CD14-positive monocyte (primary cell): ENCODE measurements around the gene INPP4A. TPM values are rescaled to one million over a fixed set of nuclear protein-coding genes. Genes with fewer than 3 reads are reported as not detected.

ENCODE experiments used
- DNase-seq, 3 donors: peaks; one replicate each; pipeline ENCODE4 v3.0.0-alpha.2; 2011 to 2022
- H2AFZ ChIP-seq: 2 replicates; pipeline ENCODE4 v1.6.0; 2012; ENCODE audit warnings: mild to moderate bottlenecking, low read depth, low read length, inconsistent platforms; ENCODE audit not compliant: insufficient read depth, poor library complexity, severe bottlenecking
- H3K27ac ChIP-seq, 2 donors: 1 replicate in 1 of 2; 2 replicates in 1 of 2; pipeline ENCODE4 v1.5.1; 2012 to 2013; ENCODE audit warnings: low read length in 2 of 2, control low read depth in 1 of 2, inconsistent platforms in 1 of 2, low read depth in 1 of 2, mild to moderate bottlenecking in 1 of 2
- H3K27me3 ChIP-seq, 2 donors: one replicate each; pipeline versions ENCODE4 v1.6.0 to v1.6.1; 2011 to 2013; ENCODE audit warnings: low read length in 2 of 2; ENCODE audit not compliant: control insufficient read depth in 2 of 2, insufficient read depth in 2 of 2
- H3K36me3 ChIP-seq, 2 donors: replicated peaks in 1 of 2; 1 replicate in 1 of 2; 2 replicates in 1 of 2; pipeline versions ENCODE4 v1.5.1 to v1.6.1; 2012 to 2013; ENCODE audit warnings: low read length in 2 of 2, control low read depth in 1 of 2, inconsistent platforms in 1 of 2, mild to moderate bottlenecking in 1 of 2; ENCODE audit not compliant: insufficient read depth in 2 of 2, control insufficient read depth in 1 of 2
- H3K4me1 ChIP-seq, 2 donors: 1 replicate in 1 of 2; 2 replicates in 1 of 2; pipeline versions ENCODE4 v1.5.1 to v1.6.1; 2012 to 2013; ENCODE audit warnings: low read length in 2 of 2, control low read depth in 1 of 2, inconsistent platforms in 1 of 2, mild to moderate bottlenecking in 1 of 2, moderate library complexity in 1 of 2; ENCODE audit not compliant: insufficient read depth in 2 of 2, control insufficient read depth in 1 of 2
- H3K4me2 ChIP-seq: replicated peaks from 2 replicates; pipeline ENCODE3; 2012; ENCODE audit warnings: low read length, moderate library complexity, mild to moderate bottlenecking; ENCODE audit not compliant: poor library complexity, severe bottlenecking; ENCODE audit errors: extremely low read depth
- H3K4me3 ChIP-seq, 3 experiments: fragments of 200-600 bp in 1 of 3; sonication (generic) in 1 of 3; replicated peaks in 1 of 3; 1 replicate in 2 of 3; 2 replicates in 1 of 3; pipeline ENCODE4 v1.5.1; 2011 to 2013; ENCODE audit warnings: low read length in 3 of 3, mild to moderate bottlenecking in 3 of 3, control low read depth in 2 of 3, low read depth in 2 of 3, inconsistent platforms in 1 of 3, moderate library complexity in 1 of 3
- H3K79me2 ChIP-seq: 2 replicates; pipeline ENCODE4 v1.6.0; 2012; ENCODE audit warnings: mild to moderate bottlenecking, control low read depth, inconsistent platforms, low read length, moderate library complexity; ENCODE audit not compliant: insufficient read depth
- H3K9ac ChIP-seq: 2 replicates; pipeline ENCODE4 v1.6.0; 2017; ENCODE audit warnings: low read length, mild to moderate bottlenecking; ENCODE audit not compliant: insufficient read depth, poor library complexity, severe bottlenecking
- H3K9me3 ChIP-seq, 2 donors: replicated peaks in 1 of 2; 1 replicate in 1 of 2; 2 replicates in 1 of 2; pipeline versions ENCODE4 v1.5.1 to v1.6.1; 2012 to 2013; ENCODE audit warnings: low read length in 2 of 2, control low read depth in 1 of 2; ENCODE audit not compliant: control insufficient read depth in 1 of 2, insufficient read depth in 1 of 2
- H4K20me1 ChIP-seq: 2 replicates; pipeline ENCODE4 v1.6.0; 2012; ENCODE audit warnings: mild to moderate bottlenecking, low read length, control low read depth, moderate library complexity; ENCODE audit not compliant: insufficient read depth
- H3K27ac Mint-ChIP-seq, 7 donors: one replicate each; pipeline ENCODE4 v1.8.0; 2020; ENCODE audit warnings: mild to moderate bottlenecking in 7 of 7, mixed read lengths in 7 of 7, moderate library complexity in 6 of 7, inconsistent platforms in 2 of 7
- H3K27me3 Mint-ChIP-seq, 3 donors: one replicate each; pipeline ENCODE4 v1.8.0; 2021 to 2022; ENCODE audit warnings: low read depth in 3 of 3, mild to moderate bottlenecking in 3 of 3, mixed read lengths in 3 of 3, moderate library complexity in 3 of 3, inconsistent platforms in 1 of 3
- H3K36me3 Mint-ChIP-seq, 2 donors: one replicate each; pipeline ENCODE4 v1.8.0; 2020; ENCODE audit warnings: mixed read lengths in 2 of 2, inconsistent platforms in 1 of 2, mild to moderate bottlenecking in 1 of 2
- H3K4me1 Mint-ChIP-seq: one replicate; pipeline ENCODE4 v1.8.0; 2020; ENCODE audit warnings: mild to moderate bottlenecking, mixed read lengths
- H3K4me3 Mint-ChIP-seq, 2 donors: one replicate each; pipeline ENCODE4 v1.8.0; 2020; ENCODE audit warnings: mild to moderate bottlenecking in 2 of 2, mixed read lengths in 2 of 2, moderate library complexity in 1 of 2
- H3K9me3 Mint-ChIP-seq, 7 donors: one replicate each; pipeline ENCODE4 v1.8.0; 2020 to 2022; ENCODE audit warnings: mixed read lengths in 7 of 7, mild to moderate bottlenecking in 6 of 7, moderate library complexity in 6 of 7, inconsistent platforms in 2 of 7
- CTCF ChIP-seq: fragments of 200-600 bp; IDR thresholded peaks from one replicate; pipeline ENCODE4 v1.8.0; 2022; ENCODE audit warnings: antibody characterized with exemption, mild to moderate bottlenecking
- WGBS: methylation state at CpG from one replicate; pipeline ENCODE4 v1.1.5; 2013; ENCODE audit warnings: missing lambda C conversion rate; ENCODE audit not compliant: insufficient coverage; 5-methylcytosine and 5-hydroxymethylcytosine counted together
- intact Hi-C, 2 donors: fragments of 100-400 bp; cut with micrococcal nuclease; formaldehyde crosslinking; loops; one replicate each; pipeline versions ENCODE4 v1.15.0 to v1.15.1; 2023
- polyA plus RNA-seq, 3 donors: library from polyadenylated mRNA; depleted of rRNA in 1 of 3; unstranded in 2 of 3; stranded (reverse) in 1 of 3; fragments of 300-500 nt in 2 of 3; fragments of >200 nt in 1 of 3; fragmentation: Illumina TruSeq in 2 of 3; gene quantifications; 1 replicate in 2 of 3; 2 replicates in 1 of 3; pipeline ENCODE4 v1.2.3, GENCODE V29; 2012 to 2021

The INPP4A gene
- polyA plus RNA-seq, 3 donors = 13.7 to 52.4 (median 20.7) TPM

GRCh38 chr2:98583816-98584618 is 139.4 kb downstream of the INPP4A start:
- H3K36me3 Mint-ChIP-seq = peaks cover 86 to 89% of the 10 kb centered on the region in 2 donors
- H3K27ac ChIP-seq = no peak overlapping the region
- no peaks in the 10 kb centered on the region for H3K4me1 ChIP-seq
- H3K36me3 ChIP-seq = peaks cover 91 to 100% of the 10 kb centered on the region in 2 donors
- H3K27ac Mint-ChIP-seq = no peak overlapping the region
- H3K27me3 ChIP-seq = no peaks in the 10 kb centered on the region
- peaks cover 0 to 1% (median 0%) of the 10 kb centered on the region in 7 donors for H3K9me3 Mint-ChIP-seq
- H4K20me1 ChIP-seq = peaks cover 17% of the 10 kb centered on the region
- no peaks in the 10 kb centered on the region for H3K9me3 ChIP-seq
- H2AFZ ChIP-seq = no peak overlapping the region
- no peak for TF ChIP-seq CTCF
- H3K4me2 ChIP-seq = no peak overlapping the region
- H3K4me1 Mint-ChIP-seq = no peaks in the 10 kb centered on the region
- H3K27me3 Mint-ChIP-seq = no peaks in the 10 kb centered on the region
- no peaks in the 10 kb centered on the region for H3K79me2 ChIP-seq
- WGBS = 99% methylated on average over 9 of the region's 10 CpGs
- no peak overlapping the region for H3K4me3 ChIP-seq
- H3K4me3 Mint-ChIP-seq = no peak overlapping the region
- intact Hi-C loops = no loop called here
- no peak overlapping the region for H3K9ac ChIP-seq
- no peak for DNase-seq

GRCh38 chr2:98585386-98585785 is 140.7 kb downstream of the INPP4A start:
- Histone ChIP-seq H3K4me1 (no peaks in the 10 kb centered on the region), H3K27me3 (no peaks in the 10 kb centered on the region), H3K79me2 (no peaks in the 10 kb centered on the region), H3K4me2 (no peak overlapping the region), H3K36me3 (peaks cover 89 to 100% of the 10 kb centered on the region in 2 donors), H3K27ac (no peak overlapping the region), H3K4me3 (no peak overlapping the region), H2AFZ (no peak overlapping the region), H4K20me1 (peaks cover 13% of the 10 kb centered on the region), H3K9ac (no peak overlapping the region), H3K9me3 (no peaks in the 10 kb centered on the region)
- Mint-ChIP-seq H3K9me3 (peaks cover 0 to 1% (median 0%) of the 10 kb centered on the region in 7 donors), H3K4me1 (no peaks in the 10 kb centered on the region), H3K36me3 (peaks cover 84 to 86% of the 10 kb centered on the region in 2 donors), H3K27ac (no peak overlapping the region), H3K4me3 (no peak overlapping the region), H3K27me3 (no peaks in the 10 kb centered on the region)
- WGBS = 100% methylated on average over 3 of the region's 10 CpGs
- TF ChIP-seq CTCF = no peak
- no peak for DNase-seq
- intact Hi-C loops = no loop called here
